Medulla oblongata (tissue), 1 donor: ENCODE measurements around the gene PODXL.
"Not testable (repeated sequence)": the region's sequence is repeated elsewhere in the genome, so short reads cannot be mapped to it uniquely, and the experiment has no call there.

Experiments
- DNase-seq: peaks from one replicate; pipeline ENCODE4 v3.0.0-alpha.2; 2015; ENCODE audit errors: extremely low spot score

Gene PODXL

DNA sequence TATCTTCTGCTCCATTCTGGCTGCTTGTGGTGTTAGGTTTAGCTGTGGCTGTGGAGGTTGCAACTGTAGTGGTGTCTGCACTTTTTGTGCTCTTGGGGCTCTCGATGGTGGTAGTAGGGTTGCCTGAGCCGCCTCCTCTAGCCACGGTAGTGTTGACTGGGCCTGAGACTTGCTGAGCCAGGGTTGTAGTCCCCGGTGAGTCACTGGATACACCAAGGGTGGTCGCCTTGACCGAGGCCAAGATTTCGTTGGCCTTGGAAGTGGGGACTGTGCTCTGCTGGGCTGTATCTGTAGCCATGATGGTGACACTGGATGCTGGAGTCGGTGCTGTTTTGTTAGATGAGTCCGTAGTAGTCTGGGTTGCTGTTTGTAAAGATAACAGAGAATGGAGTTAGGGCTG is 45.4 kb downstream of the PODXL start:
- DNase-seq, result no peak

DNA sequence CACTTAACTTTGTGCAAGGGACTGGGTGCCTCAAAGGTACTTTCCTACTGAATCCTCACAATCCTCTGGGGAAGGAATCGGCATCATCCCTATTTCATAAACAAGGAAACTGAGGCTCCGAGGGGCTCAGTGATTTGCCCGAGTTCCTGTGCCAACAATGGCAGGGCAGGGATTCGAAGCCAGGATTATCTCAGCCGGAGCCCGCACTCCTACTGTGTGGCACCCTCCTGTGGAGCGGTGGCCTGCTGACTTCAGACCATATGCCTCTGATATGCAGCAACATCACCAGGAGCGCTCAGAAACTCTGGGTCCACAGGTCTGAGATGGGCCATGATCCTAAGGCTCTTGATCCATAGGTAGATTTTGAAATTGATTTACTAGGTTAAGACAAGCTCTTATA is 46.6 kb downstream of the PODXL start:
- no peak for DNase-seq

GRCh38 chr7:131508754-131509486 is 47.5 kb downstream of the PODXL start:
- no peak for DNase-seq

- DNase-seq, result peak; percentile 85
These were observed 48.7 kb downstream of the PODXL start for GRCh38 chr7:131507592-131508331.

GRCh38 chr7:131506597-131506996 is 49.8 kb downstream of the PODXL start:
- no peak for DNase-seq

DNA sequence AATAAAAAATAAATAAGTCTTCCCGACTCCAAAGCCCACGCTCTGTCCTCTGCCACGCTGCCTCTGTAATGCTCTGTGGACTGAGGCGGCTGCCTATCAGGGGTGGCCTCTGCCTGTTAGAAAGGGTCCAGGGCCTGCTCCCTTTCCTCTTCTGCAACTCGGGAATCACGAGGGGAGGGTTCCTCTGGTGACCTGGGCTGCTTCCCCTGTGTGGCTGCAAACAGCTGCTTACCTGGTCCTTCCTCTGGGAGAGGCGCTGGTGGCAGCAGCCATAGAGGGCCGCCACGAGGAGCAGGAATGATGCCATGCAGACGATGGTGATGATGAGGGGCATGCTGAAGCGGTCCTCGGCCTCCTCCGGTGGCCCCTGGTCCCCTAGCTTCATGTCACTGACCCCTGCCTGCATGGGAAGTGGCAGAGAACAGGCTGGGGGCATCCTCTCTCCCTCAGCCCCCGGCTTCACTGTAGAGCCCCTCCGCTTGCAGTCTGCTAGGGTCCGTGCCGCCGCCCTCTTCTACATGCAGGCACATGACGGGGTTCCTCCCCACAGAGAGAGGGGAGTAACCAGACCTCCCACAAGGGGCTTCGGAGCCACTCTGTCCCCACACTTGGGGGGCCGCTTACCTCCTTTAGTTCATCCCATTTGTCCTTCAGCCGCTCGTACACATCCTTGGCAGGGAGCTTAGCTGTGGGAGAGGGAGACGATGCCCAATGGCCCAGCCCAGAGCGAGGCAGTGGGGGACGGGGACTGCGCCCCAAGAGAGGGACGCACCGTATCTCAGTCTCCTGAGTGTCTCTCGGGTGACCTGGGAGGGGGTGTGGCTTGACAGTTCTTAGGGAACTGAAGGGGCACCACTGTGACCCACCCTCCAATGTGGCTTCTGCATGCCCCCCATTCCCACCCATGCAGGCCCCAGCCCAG is 50.5 kb downstream of the PODXL start:
- no peak for DNase-seq

- not testable (repeated sequence) for DNase-seq
These were observed 51.3 kb downstream of the PODXL start for GRCh38 chr7:131505037-131505620.

GRCh38 chr7:131504157-131504899 is 52.1 kb downstream of the PODXL start:
- no peak for DNase-seq

GRCh38 chr7:131503639-131504038 is 52.8 kb downstream of the PODXL start:
- no peak for DNase-seq

DNA sequence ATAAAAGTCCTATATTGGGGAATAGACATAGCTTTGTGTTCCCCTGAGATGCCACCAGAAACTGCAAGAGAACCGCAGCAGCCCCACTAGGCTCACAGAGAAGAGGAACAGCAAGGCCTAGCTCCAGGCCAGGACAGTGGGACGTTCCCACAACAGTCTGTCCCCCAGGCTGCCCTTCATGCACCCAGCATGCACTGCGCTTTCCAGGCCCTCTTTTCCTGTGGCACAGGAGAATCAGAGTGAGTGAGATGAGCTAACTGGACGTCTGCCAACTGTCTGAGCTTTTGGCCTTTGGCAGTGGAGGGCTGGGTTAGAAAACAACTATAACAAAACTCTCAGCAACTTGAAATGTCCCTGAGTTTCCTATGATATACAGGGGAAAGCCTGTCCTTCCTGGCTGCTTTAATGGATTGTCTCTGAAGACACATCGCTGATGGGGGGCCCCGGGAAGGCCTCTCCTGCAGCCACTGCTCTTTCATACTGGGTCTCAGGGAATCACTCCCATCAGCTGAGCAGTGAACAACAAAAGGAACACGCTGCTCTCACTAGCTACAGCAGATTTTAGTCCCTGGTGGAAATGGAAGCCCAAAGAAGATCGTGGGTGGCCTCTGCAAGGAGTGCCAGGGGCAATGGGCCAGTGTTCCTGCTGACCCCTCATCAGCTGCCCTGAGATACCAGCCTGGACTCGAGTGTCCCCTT is 53.5 kb downstream of the PODXL start:
- DNase-seq, result peak; percentile 41

DNA sequence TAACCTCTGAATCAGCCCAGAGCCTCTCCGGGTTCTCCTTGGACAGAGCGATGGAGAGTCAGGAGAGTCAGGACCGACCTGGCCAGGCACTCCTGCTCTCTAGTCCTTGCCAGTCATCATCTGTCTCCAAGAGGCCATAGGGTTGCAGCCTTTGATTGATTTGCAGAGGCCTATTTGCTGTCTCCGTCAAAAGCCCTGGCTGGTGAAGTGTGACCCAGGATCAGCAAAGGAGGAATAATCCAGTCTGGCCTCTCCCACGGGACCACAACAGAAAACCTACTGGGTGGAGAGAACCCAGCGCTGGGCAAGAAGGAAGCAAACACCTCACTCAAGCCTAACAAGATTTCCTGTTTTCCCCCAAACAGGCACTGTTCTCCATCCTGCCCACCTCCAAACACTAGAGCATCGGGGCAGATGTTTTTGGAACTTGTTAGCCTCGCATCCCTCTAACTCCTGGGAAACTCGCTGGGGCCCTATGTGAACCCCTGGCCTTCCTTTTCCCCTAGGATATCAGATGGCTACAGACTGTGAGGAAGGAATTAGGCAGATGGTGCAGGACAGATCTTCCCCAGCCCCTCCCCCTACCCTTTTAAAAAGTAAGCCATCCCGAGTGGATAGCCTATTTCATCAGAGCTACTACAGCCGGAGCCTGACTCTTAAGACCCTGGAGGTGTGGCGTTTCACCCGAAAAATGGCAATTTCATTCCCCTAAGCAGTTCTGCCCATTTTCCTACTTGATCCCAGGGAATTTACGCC is 54.3 kb downstream of the PODXL start:
- DNase-seq, result no peak

- no peak for DNase-seq
These were observed 55.0 kb downstream of the PODXL start for GRCh38 chr7:131501422-131501821.

GRCh38 chr7:131500357-131500756 is 56.1 kb downstream of the PODXL start:
- DNase-seq, result no peak

- no peak for DNase-seq
These were observed 56.6 kb downstream of the PODXL start for GRCh38 chr7:131499801-131500200.

DNA sequence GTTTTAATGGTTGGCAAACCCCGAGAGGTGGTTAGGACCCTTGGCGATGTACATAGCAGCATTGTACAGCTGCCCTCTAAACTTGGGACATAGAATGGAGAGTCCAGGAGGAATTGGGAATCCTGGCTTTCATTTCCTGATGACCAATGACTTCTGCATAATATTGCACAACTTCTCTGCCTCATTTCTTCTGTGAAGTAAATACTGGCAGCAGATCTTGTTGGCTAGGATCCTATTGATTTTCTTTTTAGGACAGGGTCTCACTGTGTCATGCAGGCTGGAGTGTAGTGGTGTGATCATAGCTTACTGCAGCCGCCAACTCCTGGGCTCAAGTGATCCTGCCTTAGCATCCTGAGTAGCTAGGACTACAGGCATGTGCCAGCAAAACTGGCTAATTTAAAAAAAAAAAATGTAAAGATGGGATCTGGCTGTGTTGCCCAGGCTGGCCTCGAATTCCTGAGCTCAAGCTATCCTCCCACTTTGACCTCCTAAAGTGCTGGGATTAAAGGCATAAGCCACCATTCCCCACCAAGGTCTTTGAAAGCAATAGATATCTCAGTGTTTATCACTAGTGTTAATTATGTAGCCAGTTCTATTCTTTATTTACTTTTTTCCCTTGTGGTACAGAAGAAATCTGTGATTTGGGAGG is 58.1 kb downstream of the PODXL start:
- no peak for DNase-seq

DNA sequence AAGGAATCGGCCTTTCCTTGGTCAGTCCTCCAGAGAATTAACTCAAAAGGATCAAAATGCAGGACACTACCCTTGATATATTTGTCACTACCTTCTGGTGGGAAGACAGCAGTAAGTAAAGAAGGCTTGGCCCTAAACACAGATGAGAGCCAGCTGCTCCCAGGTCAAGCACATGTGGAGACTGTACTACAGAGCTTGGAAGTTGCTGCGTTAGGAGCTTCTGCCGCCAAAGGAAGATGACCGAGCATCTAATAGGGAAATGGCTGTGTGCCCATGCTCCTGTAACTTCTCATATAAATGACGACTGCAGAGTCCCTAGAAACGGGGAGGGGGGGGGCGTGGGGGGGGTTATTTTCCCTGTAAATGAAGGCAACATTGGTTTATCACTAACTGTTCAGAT is 59.0 kb downstream of the PODXL start:
- no peak for DNase-seq

DNA sequence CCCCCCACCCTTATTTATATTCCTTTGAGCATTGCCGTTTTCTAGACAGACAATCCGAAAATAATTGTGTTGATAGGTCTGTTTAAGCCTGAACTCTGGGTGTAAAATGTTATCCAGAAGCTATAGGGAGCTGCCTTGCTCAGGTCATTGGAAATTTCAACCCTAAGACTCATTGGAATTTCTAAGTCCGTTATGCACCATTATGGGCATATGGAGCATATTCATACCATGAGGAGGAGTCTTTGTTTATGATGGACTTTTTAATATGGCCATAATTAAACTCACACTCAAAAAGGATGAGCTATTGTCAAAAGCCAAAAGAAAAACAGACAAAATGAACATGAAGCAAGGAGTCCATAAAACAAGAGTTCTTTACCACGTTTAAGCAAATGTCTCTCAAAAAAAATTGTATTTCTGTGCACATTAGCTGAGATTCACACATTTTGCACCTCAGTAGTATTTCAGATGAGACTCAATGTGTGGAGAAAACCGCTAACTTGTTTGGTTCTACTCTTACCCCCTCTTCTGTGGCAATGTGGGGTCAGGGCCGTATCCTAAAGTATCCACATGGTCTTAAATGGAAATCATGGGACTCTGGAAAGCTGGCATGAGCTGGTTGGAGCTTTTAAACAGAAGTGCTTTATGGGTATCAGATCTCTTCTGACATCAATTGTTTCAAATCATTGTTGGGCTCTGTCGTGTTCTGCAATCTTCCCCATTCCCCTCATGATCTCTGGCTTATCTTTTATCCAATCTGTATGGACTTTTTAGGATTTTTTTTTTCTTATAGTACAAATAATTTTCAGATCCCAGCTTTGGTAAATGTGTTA is 60.5 kb downstream of the PODXL start:
- DNase-seq, result no peak

GRCh38 chr7:131494182-131494581 is 62.2 kb downstream of the PODXL start:
- DNase-seq, result no peak
